Omental fat pad (tissue), 4 donors: Measurements from ENCODE around the gene FASN. TPM values are rescaled to one million over a fixed set of nuclear protein-coding genes. Genes with fewer than 3 reads are reported as not detected.

Experiments
- ATAC-seq: fragments of 150-250 bp; one replicate; pipeline ENCODE4 v1.9.1; 2016; ENCODE audit warnings: mild to moderate bottlenecking, moderate library complexity; ENCODE audit not compliant: low FRiP score
- DNase-seq: peaks from one replicate; pipeline ENCODE4 v3.0.0-alpha.2; 2019; ENCODE audit warnings: low spot score
- CTCF ChIP-seq, 3 donors: fragments of 450-650 bp; IDR thresholded peaks; one replicate each; pipeline ENCODE4 v1.5.1; 2016 to 2017; ENCODE audit warnings: antibody characterized with exemption in 3 of 3, mild to moderate bottlenecking in 3 of 3, moderate library complexity in 2 of 3
- total RNA-seq, 4 donors: library from RNA; depleted of rRNA; stranded (reverse); fragments of >200 nt; gene quantifications; one replicate each; pipeline ENCODE4 v1.1.0, GENCODE V29; 2016

The FASN gene
- total RNA-seq, 4 donors from 2014 or later, result 313 to 1,522 (median 467) TPM

GRCh38 chr17:82081546-82081945, 16.5 kb downstream of the FASN start:
- DNase-seq (no peak), ATAC-seq (no peak)
- no peak for TF ChIP-seq CTCF (IDR thresholded peaks at IDR 0.05)

GRCh38 chr17:82080789-82081464, 17.1 kb downstream of the FASN start:
- ATAC-seq (no peak), DNase-seq (no peak)
- TF ChIP-seq CTCF (IDR thresholded peaks at IDR 0.05), result no peak

GRCh38 chr17:82080048-82080788, 17.8 kb downstream of the FASN start:
- DNase-seq (no peak), ATAC-seq (no peak)

GRCh38 chr17:82079001-82079677, 18.9 kb downstream of the FASN start:
- ATAC-seq (no peak), DNase-seq (no peak)
- no peak for TF ChIP-seq CTCF (IDR thresholded peaks at IDR 0.05)

More at GRCh38 chr17:82080048-82080788, 17.8 kb downstream of the FASN start:
- no peak for TF ChIP-seq CTCF (IDR thresholded peaks at IDR 0.05)

- DNase-seq, result no peak
- no peak for ATAC-seq
- no peak for TF ChIP-seq CTCF (IDR thresholded peaks at IDR 0.05)
These were observed 19.6 kb downstream of the FASN start for GRCh38 chr17:82078433-82078832.

GRCh38 chr17:82077617-82078358, 20.2 kb downstream of the FASN start:
- no peak for TF ChIP-seq CTCF (IDR thresholded peaks at IDR 0.05)
- DNase-seq (no peak), ATAC-seq (peak; percentile 52)
